Stimulated activated naive CD4-positive, alpha-beta T cell treated with Interleukin-2 at 50 U/mL for 16 hours (primary cell): Measurements from ENCODE around the gene C20orf202.

Experiments
- DNase-seq: peaks from one replicate; lab custom pipeline; 2025; lab: John Stamatoyannopoulos, UW

Gene C20orf202

GRCh38 chr20:1202762-1203504 lies at the start of gene C20orf202:
Gene C20orf202, plus strand, starts transcription at chr20:1203454. Its CDS starts 132 bp downstream, at chr20:1203586.
- DNase-seq, result no peak

- DNase-seq, result no peak
Observed at GRCh38 chr20:1154226-1154625, 49.0 kb upstream of the C20orf202 start.

GRCh38 chr20:1154691-1155090 lies 48.6 kb upstream of the C20orf202 start:
- DNase-seq, result no peak

- DNase-seq, result no peak
Observed at GRCh38 chr20:1155342-1155741, 47.9 kb upstream of the C20orf202 start.

GRCh38 chr20:1160496-1160895 lies 42.8 kb upstream of the C20orf202 start:
- DNase-seq, result no peak

GRCh38 chr20:1160991-1161390 lies 42.3 kb upstream of the C20orf202 start:
- DNase-seq, result no peak

GRCh38 chr20:1163105-1163504 lies 40.1 kb upstream of the C20orf202 start:
- DNase-seq, result no peak

GRCh38 chr20:1163653-1164052 lies 39.6 kb upstream of the C20orf202 start:
- no peak for DNase-seq

- DNase-seq, result no peak
Observed at GRCh38 chr20:1164871-1165270, 38.4 kb upstream of the C20orf202 start.

GRCh38 chr20:1165521-1165920 lies 37.7 kb upstream of the C20orf202 start:
- DNase-seq, result no peak

- DNase-seq, result no peak
Observed at GRCh38 chr20:1165941-1166340, 37.3 kb upstream of the C20orf202 start.

- DNase-seq, result no peak
Observed at GRCh38 chr20:1166948-1167720, 36.1 kb upstream of the C20orf202 start.

- DNase-seq, result no peak
Observed at GRCh38 chr20:1169224-1169623, 34.0 kb upstream of the C20orf202 start.

- no peak for DNase-seq
Observed at GRCh38 chr20:1171461-1172093, 31.7 kb upstream of the C20orf202 start.

- DNase-seq, result no peak
Observed at GRCh38 chr20:1173698-1174097, 29.6 kb upstream of the C20orf202 start.

GRCh38 chr20:1174787-1175186 lies 28.5 kb upstream of the C20orf202 start:
- DNase-seq, result no peak

- DNase-seq, result no peak
Observed at GRCh38 chr20:1177680-1178079, 25.6 kb upstream of the C20orf202 start.

GRCh38 chr20:1178103-1178502 lies 25.2 kb upstream of the C20orf202 start:
- DNase-seq, result no peak

GRCh38 chr20:1178623-1179022 lies 24.6 kb upstream of the C20orf202 start:
- DNase-seq, result no peak

GRCh38 chr20:1180949-1181348 lies 22.3 kb upstream of the C20orf202 start:
- DNase-seq, result no peak

- no peak for DNase-seq
Observed at GRCh38 chr20:1182106-1182505, 21.1 kb upstream of the C20orf202 start.

- no peak for DNase-seq
Observed at GRCh38 chr20:1183153-1183552, 20.1 kb upstream of the C20orf202 start.

GRCh38 chr20:1184260-1184637 lies 19.0 kb upstream of the C20orf202 start:
- no peak for DNase-seq
